HepG2 (cell line): ENCODE measurements around the gene PNPLA3.

Source experiments
- CTCF ChIP-seq: sonication (generic); formaldehyde crosslinking; IDR thresholded peaks from 2 replicates; pipeline ENCODE4 v1.5.0; 2020; ENCODE audit warnings: mild to moderate bottlenecking, missing genetic modification reagents, moderate library complexity
- EZH2 ChIP-seq: conservative IDR thresholded peaks from 2 replicates; pipeline ENCODE4 v1.6.1; 2012; ENCODE audit warnings: mild to moderate bottlenecking, low read depth, low read length, moderate library complexity
- POLR2A ChIP-seq, 2 experiments: IDR thresholded peaks; 2 replicates each; pipeline ENCODE4 v1.6.1; 2011; ENCODE audit warnings: low read depth in 2 of 2, low read length in 2 of 2, mild to moderate bottlenecking in 1 of 2, moderate library complexity in 1 of 2; ENCODE audit not compliant: insufficient read depth in 1 of 2
- RFX5 ChIP-seq: IDR thresholded peaks from 2 replicates; pipeline ENCODE4 v1.6.1; 2011; ENCODE audit warnings: low read depth, low read length, improper control_type of control experiment
- SAP130 ChIP-seq: IDR thresholded peaks from 2 replicates; pipeline ENCODE4 v1.6.1; 2016; ENCODE audit warnings: low read depth
- TCF7L2 ChIP-seq: IDR thresholded peaks from 2 replicates; pipeline ENCODE4 v1.6.1; 2011; ENCODE audit warnings: mild to moderate bottlenecking, low read depth, low read length, moderate library complexity
- THRA ChIP-seq: sonication (generic); formaldehyde crosslinking; IDR thresholded peaks from 2 replicates; pipeline ENCODE4 v1.4.0; 2020; ENCODE audit warnings: missing genetic modification reagents, borderline replicate concordance
- ZFX ChIP-seq: sonication (generic); formaldehyde crosslinking; IDR thresholded peaks from 2 replicates; pipeline ENCODE4 v1.4.0; 2020; ENCODE audit warnings: mild to moderate bottlenecking, low read depth, missing genetic modification reagents, moderate library complexity
- ZNF232 ChIP-seq: sonication (generic); formaldehyde crosslinking; IDR thresholded peaks from 2 replicates; pipeline ENCODE4 v1.4.0; 2020; ENCODE audit warnings: missing genetic modification reagents, borderline replicate concordance
- ZNF530 ChIP-seq: sonication (generic); formaldehyde crosslinking; IDR thresholded peaks from 2 replicates; pipeline ENCODE4 v1.5.0; 2020; ENCODE audit warnings: low read depth, mild to moderate bottlenecking, missing genetic modification reagents
- ZNF550 ChIP-seq: sonication (generic); formaldehyde crosslinking; IDR thresholded peaks from 2 replicates; pipeline ENCODE4 v1.4.0; 2020; ENCODE audit warnings: mild to moderate bottlenecking, missing genetic modification reagents, borderline replicate concordance
- TF ChIP-seq, protein P1 (sequence below): sonication (generic); formaldehyde crosslinking; IDR thresholded peaks from 2 replicates; pipeline ENCODE4 v1.4.0; 2020; ENCODE audit warnings: low read depth, mild to moderate bottlenecking, missing genetic modification reagents

DNA sequence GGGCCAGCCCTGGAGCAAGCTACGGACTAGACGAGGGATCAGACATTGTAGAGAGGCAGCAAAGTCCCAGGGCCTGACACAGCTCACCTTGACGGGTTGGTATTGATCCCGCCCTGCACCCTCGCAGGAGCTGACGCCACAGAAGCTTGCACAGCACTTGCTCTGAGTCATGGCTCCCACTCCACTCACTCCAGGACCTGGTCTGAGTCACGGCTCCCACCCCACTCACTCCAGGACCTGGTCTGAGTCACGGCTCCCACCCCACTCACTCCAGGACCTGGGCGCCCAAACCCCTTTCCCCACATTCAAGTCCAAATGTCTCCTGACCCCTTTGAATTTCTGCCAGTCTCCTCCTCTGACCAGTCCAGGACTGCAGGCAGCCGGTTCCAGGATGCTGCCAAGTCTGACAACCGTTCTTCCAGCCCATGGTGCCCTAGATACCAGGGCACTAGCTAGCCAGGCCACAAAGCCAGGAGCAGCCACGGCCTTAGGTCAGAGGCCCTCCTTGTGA is 25.8 kb upstream of the PNPLA3 start:
- no peak for TF ChIP-seq EZH2
- no peak for TF ChIP-seq ZNF530
- TF ChIP-seq POLR2A (IDR thresholded peaks at IDR 0.05; ENCODE audit: insufficient read depth in 1 of 2, low read depth in 2 of 2, low read length in 2 of 2) = no peak
- TF ChIP-seq TCF7L2 = no peak
- no peak for TF ChIP-seq RFX5
- no peak for TF ChIP-seq THRA
- TF ChIP-seq SAP130 (CRISPR knock-in tag) = no peak
- TF ChIP-seq ZFX = no peak
- TF ChIP-seq, protein P1, sequence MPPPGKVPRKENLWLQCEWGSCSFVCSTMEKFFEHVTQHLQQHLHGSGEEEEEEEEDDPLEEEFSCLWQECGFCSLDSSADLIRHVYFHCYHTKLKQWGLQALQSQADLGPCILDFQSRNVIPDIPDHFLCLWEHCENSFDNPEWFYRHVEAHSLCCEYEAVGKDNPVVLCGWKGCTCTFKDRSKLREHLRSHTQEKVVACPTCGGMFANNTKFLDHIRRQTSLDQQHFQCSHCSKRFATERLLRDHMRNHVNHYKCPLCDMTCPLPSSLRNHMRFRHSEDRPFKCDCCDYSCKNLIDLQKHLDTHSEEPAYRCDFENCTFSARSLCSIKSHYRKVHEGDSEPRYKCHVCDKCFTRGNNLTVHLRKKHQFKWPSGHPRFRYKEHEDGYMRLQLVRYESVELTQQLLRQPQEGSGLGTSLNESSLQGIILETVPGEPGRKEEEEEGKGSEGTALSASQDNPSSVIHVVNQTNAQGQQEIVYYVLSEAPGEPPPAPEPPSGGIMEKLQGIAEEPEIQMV (CRISPR knock-in tag) = no peak
- TF ChIP-seq ZNF232 = no peak
- no peak for TF ChIP-seq CTCF (CRISPR knock-in tag)
- no peak for TF ChIP-seq ZNF550
